Measurements from ENCODE around the gene AMMECR1L. TPM values are rescaled to one million over a fixed set of nuclear protein-coding genes. Genes with fewer than 3 reads are reported as not detected.

Gene AMMECR1L
- total and polyA plus RNA-seq, 2 of the 13 experiments (the other 11 are each of a cell fraction or from before 2014, with no cell fraction given): 9.1 to 14.2 TPM

DNA sequence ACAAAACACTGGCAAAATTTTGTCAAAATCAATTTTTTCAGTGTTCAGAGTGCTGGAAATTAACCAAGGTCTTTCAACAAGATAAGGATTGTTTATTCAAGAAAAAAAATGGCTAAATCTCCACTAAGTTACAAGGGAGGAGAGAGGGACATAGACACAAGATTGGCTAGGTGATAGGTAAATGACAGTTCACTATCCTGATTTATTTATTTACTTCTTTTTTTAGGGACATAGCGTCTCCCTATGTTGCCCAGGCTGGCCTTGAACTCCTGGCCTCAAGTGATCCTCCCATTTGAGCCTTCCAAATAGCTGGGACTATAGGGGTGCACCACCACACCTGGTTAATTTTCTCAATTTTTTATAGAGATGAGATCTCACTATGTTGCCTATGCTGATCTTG, 71.1 kb downstream of the AMMECR1L start (continued):
- TF ChIP-seq, protein P1, sequence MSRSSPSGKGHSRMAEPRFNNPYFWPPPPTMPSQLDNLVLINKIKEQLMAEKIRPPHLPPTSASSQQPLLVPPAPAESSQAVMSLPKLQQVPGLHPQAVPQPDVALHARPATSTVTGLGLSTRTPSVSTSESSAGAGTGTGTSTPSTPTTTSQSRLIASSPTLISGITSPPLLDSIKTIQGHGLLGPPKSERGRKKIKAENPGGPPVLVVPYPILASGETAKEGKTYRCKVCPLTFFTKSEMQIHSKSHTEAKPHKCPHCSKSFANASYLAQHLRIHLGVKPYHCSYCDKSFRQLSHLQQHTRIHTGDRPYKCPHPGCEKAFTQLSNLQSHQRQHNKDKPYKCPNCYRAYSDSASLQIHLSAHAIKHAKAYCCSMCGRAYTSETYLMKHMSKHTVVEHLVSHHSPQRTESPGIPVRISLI (CRISPR knock-in tag; IDR thresholded peaks at IDR 0.05; ENCODE audit: borderline replicate concordance): 0 out of 2 replicates have a peak, but pooled peaks have one; percentile 24
- no peak for TF ChIP-seq DMAP1 (CRISPR knock-in tag; IDR thresholded peaks at IDR 0.05)
- TF ChIP-seq ASH2L (IDR thresholded peaks at IDR 0.05; ENCODE audit: insufficient read length, low read depth, low read length): no peak
- TF ChIP-seq ZSCAN22 (CRISPR knock-in tag; IDR thresholded peaks at IDR 0.05): no peak
- TF ChIP-seq NPAS2 (CRISPR knock-in tag; IDR thresholded peaks at IDR 0.05; ENCODE audit: borderline replicate concordance): no peak
- TF ChIP-seq GLI4 (CRISPR knock-in tag; IDR thresholded peaks at IDR 0.05; ENCODE audit: borderline replicate concordance): no peak
- no peak for TF ChIP-seq ZBTB21 (CRISPR knock-in tag; IDR thresholded peaks at IDR 0.05)
- TF ChIP-seq ZNF44 (CRISPR knock-in tag; IDR thresholded peaks at IDR 0.05): no peak
- no peak for TF ChIP-seq STAT5B (CRISPR knock-in tag; IDR thresholded peaks at IDR 0.05)
- TF ChIP-seq RXRB (CRISPR knock-in tag; IDR thresholded peaks at IDR 0.05; ENCODE audit: borderline replicate concordance): no peak
- no peak for TF ChIP-seq ZNF629 (CRISPR knock-in tag; conservative IDR thresholded peaks at IDR 0.05)
- no peak for TF ChIP-seq ZNF616 (CRISPR knock-in tag; IDR thresholded peaks at IDR 0.05; ENCODE audit: low read depth)
- TF ChIP-seq GFI1 (CRISPR knock-in tag; IDR thresholded peaks at IDR 0.05; ENCODE audit: borderline replicate concordance): peak; percentile 33; the same call in 1 of the 2 replicates
- TF ChIP-seq, protein P2, sequence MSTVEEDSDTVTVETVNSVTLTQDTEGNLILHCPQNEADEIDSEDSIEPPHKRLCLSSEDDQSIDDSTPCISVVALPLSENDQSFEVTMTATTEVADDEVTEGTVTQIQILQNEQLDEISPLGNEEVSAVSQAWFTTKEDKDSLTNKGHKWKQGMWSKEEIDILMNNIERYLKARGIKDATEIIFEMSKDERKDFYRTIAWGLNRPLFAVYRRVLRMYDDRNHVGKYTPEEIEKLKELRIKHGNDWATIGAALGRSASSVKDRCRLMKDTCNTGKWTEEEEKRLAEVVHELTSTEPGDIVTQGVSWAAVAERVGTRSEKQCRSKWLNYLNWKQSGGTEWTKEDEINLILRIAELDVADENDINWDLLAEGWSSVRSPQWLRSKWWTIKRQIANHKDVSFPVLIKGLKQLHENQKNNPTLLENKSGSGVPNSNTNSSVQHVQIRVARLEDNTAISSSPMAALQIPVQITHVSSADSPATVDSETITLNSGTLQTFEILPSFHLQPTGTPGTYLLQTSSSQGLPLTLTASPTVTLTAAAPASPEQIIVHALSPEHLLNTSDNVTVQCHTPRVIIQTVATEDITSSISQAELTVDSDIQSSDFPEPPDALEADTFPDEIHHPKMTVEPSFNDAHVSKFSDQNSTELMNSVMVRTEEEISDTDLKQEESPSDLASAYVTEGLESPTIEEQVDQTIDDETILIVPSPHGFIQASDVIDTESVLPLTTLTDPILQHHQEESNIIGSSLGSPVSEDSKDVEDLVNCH (CRISPR knock-in tag; IDR thresholded peaks at IDR 0.05): no peak
- TF ChIP-seq ZFP1 (CRISPR knock-in tag; IDR thresholded peaks at IDR 0.05): no peak
- no peak for TF ChIP-seq NFYC (CRISPR knock-in tag; IDR thresholded peaks at IDR 0.05)
- TF ChIP-seq ZNF766 (CRISPR knock-in tag; IDR thresholded peaks at IDR 0.05; ENCODE audit: borderline replicate concordance): no peak
- 0 out of 2 replicates have a peak, but pooled peaks have one; percentile 22 for TF ChIP-seq ONECUT2 (CRISPR knock-in tag; IDR thresholded peaks at IDR 0.05)
- no peak for TF ChIP-seq ETV5 (CRISPR knock-in tag; IDR thresholded peaks at IDR 0.05; ENCODE audit: borderline replicate concordance)
- 0 out of 2 replicates have a peak, but pooled peaks have one; percentile 24 for TF ChIP-seq NCOA2 (CRISPR knock-in tag; IDR thresholded peaks at IDR 0.05)
- TF ChIP-seq, protein P3, sequence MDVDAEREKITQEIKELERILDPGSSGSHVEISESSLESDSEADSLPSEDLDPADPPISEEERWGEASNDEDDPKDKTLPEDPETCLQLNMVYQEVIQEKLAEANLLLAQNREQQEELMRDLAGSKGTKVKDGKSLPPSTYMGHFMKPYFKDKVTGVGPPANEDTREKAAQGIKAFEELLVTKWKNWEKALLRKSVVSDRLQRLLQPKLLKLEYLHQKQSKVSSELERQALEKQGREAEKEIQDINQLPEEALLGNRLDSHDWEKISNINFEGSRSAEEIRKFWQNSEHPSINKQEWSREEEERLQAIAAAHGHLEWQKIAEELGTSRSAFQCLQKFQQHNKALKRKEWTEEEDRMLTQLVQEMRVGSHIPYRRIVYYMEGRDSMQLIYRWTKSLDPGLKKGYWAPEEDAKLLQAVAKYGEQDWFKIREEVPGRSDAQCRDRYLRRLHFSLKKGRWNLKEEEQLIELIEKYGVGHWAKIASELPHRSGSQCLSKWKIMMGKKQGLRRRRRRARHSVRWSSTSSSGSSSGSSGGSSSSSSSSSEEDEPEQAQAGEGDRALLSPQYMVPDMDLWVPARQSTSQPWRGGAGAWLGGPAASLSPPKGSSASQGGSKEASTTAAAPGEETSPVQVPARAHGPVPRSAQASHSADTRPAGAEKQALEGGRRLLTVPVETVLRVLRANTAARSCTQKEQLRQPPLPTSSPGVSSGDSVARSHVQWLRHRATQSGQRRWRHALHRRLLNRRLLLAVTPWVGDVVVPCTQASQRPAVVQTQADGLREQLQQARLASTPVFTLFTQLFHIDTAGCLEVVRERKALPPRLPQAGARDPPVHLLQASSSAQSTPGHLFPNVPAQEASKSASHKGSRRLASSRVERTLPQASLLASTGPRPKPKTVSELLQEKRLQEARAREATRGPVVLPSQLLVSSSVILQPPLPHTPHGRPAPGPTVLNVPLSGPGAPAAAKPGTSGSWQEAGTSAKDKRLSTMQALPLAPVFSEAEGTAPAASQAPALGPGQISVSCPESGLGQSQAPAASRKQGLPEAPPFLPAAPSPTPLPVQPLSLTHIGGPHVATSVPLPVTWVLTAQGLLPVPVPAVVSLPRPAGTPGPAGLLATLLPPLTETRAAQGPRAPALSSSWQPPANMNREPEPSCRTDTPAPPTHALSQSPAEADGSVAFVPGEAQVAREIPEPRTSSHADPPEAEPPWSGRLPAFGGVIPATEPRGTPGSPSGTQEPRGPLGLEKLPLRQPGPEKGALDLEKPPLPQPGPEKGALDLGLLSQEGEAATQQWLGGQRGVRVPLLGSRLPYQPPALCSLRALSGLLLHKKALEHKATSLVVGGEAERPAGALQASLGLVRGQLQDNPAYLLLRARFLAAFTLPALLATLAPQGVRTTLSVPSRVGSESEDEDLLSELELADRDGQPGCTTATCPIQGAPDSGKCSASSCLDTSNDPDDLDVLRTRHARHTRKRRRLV (CRISPR knock-in tag; IDR thresholded peaks at IDR 0.05): no peak
- TF ChIP-seq ZNF367 (CRISPR knock-in tag; IDR thresholded peaks at IDR 0.05; ENCODE audit: borderline replicate concordance): no peak
- no peak for TF ChIP-seq BRD4 (CRISPR knock-in tag; IDR thresholded peaks at IDR 0.05)
- TF ChIP-seq ZSCAN20 (CRISPR knock-in tag; IDR thresholded peaks at IDR 0.05; ENCODE audit: borderline replicate concordance): no peak

Measured in HepG2 (cell line).